ENCODE data around the gene MAP4K1.
"Not testable (repeated sequence)": the region's sequence is repeated elsewhere in the genome, so short reads cannot be mapped to it uniquely, and the experiment has no call there.

Gene MAP4K1

DNA sequence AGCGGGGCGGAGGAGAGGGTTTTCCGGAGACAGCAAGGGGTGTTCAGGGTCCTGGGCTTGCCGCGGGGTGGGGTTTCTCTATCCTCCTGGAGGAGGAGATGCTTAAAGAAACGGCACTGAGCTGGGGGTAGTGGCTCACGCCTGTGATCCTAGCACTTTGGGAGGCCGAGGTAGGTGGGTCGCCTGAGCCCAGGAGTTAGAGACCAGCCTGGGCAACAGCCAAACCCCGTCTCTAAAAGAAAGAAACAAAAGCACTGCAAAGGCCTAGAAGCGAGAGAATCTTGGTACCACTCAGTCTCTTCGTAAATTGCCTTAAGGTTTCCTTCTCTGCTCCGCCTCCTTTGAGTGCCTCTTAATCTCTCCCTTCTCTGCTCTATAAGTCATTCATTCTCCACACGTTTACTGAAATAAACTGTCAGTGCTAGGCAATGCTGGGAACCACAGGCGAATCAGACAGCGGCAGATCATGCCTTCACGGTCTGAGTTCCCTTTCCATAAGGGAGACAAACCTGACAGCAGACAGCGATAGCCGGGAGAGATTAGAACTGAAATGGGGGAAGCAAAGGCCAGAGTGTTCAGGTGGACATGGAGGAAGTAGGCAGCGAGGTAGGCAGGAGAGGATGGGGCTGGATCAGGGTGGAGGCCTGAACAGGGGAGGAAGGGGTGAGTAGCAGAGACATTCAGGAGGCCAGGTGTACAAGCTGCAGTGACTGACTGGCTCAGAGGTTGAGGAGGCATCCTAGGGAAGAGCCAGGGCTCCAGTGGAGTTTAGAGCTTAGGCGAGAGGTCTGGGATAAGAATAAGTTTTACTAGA is 1.8 kb upstream of the MAP4K1 start:
- DNase-seq = no peak

DNA sequence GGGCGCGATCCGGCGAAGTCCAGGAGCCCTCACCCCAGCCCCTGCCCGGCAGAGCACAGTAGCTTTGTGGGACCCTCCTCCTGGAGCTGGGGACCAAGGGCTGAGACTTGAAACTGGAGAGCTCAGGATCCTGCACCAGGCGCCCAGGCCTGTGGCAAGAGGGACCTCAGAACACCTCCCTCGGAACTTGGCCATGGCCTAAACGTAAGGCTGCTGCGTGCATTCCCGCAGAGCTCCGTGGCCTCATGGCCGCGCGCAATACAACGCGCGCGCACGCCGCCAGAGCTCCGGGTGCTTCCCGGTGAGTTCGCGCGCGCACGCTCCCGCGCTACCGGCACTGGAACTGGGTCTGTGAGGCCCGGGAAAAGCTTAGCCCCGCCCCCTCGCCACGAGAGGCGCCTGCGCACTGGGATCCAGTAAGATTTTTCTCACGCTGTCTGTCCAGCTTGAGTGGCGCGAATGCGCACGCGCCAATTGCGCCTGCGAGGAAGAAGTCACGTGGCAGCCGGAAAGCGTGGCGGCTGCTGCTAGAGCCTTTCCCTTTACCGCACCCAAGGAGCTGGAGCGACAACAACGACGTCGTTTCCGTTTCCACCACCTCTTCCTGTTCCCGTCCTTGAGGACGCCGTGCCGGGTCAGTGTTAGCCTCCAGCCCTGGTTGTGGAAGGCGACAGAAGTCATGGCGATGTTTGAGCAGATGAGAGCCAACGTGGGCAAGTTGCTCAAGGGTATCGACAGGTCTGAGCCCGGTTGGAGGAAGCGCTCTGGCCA is 1.0 kb upstream of the MAP4K1 start, which contains the start of gene EIF3K:
Gene EIF3K (plus strand): TSS at position 599 of the 771 bp plus-strand sequence. CDS start 81 bp downstream, at position 680.
- peak; percentile 100 for DNase-seq

DNA sequence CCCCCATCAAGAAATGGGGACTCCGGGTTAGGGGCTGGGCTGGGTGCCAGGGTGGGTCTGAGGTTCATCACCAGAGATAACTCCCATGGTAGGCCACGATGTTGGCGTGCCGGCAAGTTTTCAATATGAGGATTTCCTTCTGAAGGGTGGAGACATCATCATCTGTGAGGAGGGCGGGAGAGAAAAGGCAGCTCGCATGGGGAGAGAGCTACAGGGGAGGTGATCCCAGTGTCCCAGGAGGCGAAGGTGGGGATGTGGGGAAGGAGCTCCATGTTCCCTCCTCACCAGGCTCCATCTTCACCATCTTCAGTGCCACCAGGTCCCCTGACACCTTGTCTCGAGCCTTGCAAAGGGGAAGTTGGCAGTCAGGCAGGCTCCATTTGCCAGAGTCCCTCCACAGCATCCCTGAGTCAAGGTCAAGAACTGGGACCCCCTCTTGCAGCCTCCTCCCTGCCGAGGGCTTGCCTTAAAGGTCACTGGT is 430 bp downstream of the MAP4K1 start:
- DNase-seq = no peak

DNA sequence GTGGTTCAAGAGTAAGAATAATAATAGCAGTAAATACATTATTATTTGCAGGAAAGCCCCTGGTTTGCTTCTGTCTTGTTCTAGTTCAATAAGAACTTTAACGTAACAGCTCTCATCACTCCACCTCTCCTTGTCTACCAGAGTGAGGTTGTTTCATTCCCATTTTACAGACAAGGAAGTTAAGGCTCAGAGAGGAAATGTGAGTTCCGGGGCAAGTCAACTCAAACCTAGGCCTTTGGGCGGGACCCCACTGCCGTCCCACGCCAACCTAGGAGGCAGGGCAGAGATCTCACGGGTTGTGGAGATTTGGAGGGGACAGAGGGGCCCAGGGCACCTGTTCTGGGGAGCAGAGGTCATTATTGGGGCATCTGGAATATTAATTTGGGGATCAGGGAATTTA is 1.5 kb downstream of the MAP4K1 start:
- DNase-seq = no peak

DNA sequence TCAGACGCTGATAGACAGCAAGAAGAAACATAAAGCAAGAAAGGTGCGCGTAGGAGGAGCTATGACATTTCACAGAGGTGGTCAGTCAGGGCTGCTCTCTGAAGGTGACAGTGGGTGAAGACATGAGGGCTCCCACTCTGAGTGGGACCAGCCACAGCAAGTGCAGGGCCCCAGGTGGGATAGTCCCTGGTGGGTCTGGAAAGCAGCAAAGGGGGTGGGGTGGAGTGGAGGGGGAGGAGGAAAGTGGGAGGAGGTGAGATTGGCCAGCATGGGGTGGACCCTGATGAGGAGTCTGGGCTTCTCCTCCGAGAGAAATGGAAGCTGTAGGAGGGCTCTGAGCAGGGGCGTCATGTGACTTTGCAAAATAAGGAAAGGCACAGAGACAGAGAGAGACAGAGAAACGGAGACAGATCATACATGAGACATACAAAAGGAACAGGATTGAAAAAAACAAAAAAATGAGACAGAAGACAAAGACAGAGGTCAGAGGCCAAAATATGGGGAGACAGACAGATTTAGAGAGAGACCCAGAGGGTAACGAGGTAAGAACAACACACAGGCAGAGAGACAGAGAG is 2.7 kb downstream of the MAP4K1 start:
- DNase-seq = no peak

DNA sequence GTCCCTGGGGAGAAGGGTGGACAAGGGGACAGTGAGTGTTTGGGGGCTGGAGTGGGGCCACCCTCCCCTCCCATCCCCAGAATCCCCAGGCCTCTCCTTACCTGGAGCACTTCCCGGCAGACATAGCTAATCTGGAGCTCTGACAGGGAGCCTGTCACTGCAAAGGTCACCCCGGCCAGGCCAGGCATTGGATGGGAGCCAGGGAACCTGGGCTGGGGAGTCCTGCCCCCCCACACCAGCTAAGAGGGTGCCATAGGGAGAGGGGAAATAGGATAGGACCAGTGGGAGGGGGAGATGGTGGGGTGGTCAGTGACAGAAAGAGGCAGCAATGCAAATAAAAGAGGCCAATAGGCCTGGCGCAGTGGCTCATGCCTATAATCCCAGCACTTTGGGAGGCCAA is 3.5 kb downstream of the MAP4K1 start:
- DNase-seq = no peak

DNA sequence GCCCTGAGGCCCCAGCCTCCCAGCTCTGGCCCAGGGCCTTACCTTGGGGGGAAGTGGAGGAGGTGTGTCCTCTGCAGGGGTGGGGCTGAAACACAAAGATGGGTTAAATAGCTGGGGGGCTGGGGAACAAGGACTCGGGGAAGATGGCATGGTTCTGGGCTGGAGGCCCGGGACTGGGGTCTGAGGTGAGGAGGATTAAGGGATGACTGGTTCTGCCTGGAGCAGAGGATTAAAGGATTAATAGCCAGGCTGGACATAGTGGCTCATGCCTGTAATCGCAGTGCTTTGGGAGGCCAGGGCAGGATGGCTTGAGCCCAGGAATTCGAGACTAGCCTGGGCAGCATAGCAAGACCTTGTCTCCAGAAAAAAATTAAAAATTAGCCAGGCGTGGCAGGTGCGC is 11.6 kb downstream of the MAP4K1 start:
- no peak for DNase-seq

DNA sequence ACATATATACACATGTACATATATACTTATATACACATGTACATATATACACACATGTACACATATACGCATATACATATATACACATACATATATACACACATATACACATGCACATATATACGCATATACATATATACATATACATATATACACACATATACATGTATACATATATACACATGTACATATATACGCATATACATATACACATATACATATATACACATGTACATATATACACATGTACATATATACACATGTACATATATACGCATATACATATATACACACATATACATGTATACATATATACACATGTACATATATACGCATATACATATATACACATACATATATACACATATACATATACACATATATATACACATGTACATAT is 14.9 kb downstream of the MAP4K1 start:
- DNase-seq = not testable (repeated sequence)

DNA sequence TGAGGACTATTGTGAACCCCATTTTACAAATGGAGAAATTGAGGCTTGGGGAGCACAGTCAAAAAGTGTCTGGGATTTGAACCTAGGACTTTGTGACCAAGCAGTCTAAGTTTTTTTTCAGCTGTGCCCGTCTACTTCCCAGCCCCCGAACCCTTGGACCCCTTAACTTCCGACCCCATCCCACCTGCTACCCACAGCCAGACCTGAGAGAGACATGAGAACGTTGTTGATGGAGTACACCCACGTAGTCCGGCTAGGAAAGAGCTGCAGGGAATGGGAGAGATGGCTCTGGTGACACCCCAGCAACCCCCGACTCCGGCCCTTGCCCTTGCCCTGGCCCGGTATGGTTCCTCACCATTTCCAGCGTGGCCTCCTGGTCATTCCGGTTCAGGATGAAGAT is 18.0 kb downstream of the MAP4K1 start:
- DNase-seq = no peak

DNA sequence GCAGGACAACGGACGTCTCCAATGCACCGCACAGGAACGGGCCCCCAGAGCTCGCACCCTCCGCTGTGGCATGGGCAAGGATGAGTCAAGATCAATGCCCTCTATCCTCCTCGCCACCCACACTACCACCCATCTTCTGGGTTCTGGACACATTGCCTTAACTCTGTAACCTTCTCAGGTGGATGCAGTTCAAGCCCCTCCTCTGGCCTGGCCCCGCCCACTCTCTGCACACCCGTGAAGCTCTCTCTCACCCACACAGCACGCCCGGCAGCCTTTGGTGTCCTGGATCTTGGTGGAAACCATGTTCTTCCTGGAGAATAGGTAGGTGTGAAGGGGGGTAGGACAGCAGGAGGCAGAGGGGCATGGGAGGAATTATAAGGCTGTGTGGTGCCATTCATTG is 20.7 kb downstream of the MAP4K1 start:
- no peak for DNase-seq

DNA sequence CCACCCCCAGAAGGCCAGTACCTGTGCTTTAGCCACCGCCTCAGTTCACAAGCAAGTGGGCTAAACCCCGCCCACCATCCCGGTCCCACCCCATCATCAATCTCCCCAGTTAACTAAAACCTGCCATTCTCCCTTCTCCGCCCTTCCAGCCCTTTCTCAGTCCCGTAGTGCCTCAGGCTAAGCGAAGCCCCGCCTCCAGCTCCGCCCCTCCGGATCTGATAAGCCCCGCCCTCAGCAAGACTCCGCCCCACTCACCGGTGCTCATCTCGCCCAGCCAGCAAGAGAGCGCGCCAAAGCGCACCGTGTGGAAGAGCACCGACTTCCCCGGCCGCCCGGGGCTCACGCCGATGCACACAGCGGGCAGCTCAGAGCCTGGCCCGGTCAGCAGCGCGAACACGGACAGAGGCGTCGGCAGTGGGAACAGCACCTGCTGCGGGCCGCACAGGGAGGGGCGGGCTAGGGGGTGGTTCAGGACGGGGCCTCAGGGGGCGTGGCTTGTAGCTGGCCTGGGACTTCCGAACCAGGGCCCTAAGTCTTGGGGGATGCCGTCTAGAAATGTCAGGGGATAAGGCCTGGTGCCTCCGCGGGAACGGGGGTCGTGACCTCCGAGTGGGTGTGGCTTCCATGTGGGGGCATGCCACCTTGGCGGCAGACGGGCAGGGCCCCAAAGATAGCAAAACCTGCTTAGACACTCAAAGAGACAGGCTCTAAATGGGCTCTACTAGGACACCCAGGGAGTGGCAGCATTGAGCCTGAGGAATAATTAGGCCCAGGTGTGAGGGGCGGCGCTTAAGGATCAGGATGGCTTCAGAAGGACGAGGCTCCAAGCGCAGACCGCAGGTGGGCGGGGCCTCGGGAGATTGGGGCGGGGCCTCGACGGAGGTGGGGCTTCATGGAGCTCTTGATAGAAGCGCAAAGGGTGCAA is 21.4 kb downstream of the MAP4K1 start:
- DNase-seq = no peak

DNA sequence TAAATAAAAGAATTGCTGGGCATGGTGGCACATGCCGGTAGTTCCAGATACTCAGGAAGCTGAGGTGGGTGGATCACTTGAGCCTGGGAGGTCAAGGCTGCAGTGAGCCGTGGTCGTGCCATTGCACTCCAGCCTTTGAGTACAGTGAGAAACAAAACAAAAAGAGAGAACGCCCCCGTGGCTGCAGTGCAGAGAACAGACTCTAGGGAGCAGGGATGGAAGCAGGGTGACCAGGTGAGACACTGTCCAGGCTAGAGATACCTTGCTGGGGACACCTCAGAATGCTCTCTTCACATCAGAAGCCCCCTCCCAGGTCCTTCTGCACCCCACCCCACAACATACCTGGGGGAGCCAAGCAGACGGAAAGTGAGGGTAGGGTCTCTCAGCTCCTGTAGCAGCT is 24.8 kb downstream of the MAP4K1 start:
- no peak for DNase-seq

DNA sequence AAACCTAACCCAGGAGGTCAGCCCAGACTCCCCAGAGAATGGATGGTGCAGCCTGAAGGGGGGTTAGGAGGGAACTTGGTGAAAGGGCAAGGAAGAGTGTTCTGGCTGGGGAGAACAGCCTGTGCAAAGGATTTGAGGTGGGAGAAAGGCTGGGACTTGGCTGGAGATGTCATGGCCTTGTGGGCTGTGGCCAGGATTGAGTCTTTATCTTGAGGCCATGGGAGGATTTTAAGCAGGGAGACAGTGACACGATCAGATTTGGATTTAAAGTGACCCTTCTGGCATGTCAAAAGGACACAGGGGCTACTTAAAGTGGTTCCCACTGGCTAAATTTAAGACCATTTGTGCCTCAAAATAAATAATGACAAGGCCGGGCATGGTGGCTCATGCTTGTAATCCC is 29.7 kb downstream of the MAP4K1 start:
- DNase-seq = no peak

DNA sequence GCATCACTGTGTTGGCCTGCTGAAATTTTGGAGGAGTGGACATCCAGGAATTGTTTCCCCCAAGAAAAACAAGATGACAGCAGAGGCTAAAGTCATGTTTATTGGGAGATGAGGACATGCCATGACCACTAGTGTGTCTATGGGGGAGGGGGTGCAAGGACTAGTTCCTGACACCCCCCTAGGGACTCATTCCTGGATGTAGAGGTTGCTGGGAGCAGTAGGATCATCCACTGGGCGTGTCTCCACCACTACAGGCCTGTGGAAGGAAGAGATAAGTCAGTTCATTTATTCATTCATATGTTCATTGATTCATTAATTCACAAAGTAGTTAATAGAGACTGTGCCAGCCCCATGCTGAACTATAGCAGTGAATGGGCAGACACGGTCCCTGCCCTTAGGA is 30.2 kb downstream of the MAP4K1 start:
- no peak for DNase-seq

DNA sequence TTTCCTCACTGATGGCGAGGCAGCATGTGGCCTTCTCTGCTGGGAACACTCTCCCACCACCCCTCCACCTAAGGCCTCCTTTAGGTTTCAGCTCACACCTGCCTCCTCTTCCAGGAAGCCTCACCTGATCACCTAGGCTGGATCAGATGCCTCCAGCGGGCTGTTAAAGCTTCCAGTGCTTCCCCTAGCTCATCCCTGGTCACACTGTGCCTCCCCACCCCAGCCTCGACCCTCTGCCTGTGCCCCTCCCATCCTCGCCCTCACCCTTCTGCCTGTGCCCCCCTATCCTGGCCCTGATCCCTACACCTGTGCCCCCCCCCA is 33.8 kb downstream of the MAP4K1 start:
- DNase-seq = no peak

DNA sequence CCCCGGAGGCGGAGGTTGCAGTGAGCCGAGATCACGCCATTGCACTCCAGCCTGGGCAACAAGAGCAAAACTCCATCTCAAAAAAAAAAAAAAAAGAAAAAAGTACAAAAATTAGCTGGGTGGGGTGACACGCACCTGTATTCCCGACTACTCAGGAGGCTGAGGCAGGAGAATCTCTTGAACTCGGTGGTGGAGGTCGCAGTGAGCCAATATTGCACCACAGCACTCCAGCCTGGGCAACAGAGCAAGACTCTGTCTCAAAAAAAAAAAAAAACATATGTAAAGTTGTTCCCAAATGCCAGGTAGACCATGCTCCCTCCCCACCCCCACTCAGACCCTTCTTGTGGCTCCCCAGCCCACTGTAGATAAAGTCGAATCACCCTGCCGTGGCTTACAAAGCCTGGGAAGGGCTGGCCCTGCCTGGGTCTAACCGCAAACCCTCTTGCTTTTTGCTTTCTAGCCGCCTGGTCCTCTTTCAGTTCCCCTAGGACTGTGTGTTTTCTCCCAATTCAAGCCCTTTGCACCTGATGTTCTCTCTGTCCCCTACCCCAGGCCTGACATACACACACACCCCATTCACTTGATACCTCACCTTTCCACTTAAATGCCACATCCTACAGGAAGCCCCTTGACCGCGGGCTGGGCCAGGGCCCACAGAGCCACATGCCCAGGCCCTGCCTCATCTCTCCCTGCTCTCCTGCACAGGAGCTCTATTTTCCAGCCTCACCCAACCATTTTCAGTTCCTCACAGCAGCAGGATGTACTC is 34.4 kb downstream of the MAP4K1 start:
- DNase-seq = peak; percentile 90

DNA sequence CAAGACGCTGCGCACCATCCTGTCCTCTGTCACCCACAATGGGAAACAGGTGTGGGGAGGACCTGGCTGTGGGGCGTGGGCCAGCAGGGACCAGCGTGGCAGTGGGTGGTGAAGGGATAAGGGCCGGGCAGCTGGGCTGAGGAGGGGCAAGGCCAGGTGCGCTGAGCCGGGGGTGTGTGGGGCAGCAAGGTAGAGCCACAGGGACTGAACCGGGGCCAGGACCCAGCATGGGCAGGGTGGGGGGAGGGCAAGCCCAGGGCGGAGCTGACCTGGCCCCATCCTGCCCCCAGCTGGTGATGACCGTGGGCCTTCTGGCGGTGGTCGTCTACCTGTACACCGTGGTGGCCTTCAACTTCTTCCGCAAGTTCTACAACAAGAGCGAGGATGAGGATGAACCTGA is 37.7 kb downstream of the MAP4K1 start:
- no peak for DNase-seq

DNA sequence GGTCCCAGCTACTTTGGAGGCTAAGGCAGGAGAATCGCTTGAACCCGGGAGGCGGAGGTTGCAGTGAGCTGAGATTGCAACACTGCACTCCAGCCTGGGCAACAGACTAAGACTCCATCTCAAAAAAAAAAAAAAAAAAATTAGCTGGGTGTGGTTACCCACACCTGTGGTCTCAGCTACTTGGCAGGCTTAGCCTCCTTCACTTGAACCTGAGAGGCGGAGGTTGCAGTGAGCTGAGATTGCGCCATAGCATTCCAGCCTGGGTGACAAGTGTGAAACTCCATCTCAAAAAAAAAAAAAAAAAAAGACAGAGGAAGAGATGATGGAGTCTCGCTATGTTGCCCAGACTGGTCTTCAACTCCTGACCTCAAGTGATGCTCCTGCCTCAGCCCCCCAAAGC is 38.4 kb downstream of the MAP4K1 start:
- peak; percentile 64 for DNase-seq

DNA sequence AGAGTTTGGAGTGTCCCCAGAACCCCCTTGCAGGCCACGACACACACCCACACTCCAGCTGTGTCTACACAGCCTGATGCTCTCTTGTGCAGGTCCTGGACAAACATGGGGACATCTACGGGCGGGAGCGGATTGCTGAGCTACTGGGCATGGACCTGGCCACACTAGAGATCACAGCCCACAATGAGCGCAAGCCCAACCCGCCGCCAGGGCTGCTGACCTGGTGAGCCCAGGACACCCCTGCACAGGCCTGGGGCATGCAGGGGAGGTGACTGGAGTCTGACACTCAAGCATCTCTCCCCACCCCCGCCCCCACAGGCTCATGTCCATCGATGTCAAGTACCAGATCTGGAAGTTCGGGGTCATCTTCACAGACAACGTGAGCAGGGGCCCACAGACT is 39.9 kb downstream of the MAP4K1 start:
- DNase-seq = no peak

DNA sequence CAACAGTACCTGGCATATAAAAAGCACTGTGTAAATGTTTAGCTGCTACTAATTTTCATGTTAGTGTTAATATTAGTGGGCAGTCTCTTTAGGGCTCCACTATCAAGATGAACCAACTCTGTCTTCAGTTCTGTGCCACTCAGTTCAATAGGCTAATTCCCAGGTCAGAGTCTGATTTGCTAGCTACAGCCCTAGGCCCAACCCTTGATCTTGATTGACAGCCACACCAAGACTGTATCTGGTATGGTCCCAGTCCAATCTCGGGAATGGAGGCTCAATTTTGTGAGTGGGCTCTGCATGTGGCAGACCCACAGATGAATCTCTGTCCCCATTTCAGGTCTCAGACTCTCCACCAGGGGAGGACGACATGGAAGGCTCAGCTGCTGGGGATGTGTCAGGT is 46.1 kb downstream of the MAP4K1 start:
- no peak for DNase-seq

DNA sequence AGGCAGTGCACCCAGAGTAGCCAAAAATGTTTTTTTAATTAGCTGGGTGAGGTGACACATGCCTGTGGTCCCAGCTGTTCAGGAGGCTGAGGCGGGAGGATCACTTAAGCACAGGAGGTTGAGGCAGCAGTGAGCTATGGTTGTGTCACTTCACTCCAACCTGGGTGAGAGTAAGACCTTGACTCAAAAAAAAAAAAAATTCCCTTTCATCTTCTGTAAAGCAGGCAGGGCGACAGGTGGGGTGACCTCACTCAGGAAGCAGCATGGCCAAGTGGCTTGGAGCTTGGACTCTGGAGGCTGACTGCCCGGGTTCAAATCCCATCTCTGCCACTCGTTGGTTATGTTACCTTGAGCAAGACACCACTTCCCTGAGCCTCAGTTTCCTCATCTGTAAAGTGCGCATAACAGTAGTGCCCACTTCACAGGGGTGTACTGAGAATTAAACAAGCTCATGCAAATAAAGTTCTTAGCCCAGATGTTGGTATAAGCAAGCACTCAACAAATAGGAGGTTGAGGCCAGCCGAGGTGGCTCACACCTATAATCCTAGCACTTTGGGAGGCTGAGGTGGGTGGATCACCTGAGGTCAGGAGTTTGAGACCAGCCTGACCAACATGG is 48.3 kb downstream of the MAP4K1 start:
- no peak for DNase-seq

DNA sequence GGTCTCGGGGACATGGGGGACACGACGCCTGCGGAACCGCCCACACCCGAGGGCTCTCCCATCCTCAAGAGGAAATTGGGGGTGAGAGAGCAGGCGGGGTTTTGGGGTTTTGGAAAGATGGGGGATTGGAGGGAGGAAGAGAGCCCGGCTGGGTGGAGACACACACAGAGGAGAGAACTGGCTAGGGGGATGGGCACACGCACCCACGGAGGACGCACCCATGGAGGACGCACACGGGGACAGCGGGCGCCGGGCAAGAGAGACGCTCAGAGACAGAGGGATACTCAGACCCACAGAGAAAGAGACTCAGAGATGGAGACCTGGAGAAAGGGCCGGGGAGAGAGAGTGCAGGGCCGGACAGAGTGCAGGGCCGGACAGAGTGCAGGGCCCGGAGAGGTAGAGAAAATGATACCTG is 52.1 kb downstream of the MAP4K1 start:
- no peak for DNase-seq
